Stimulated activated CD8-positive, alpha-beta memory T cell treated with anti-CD3 and anti-CD28 coated beads, Interleukin-12 subunit alpha, Interleukin-12 subunit beta, amount 100 ng/mL, for 4 hours (primary cell): ENCODE results near the gene C1QC.

Source experiments
- DNase-seq: peaks from one replicate; pipeline ENCODE4 v3.0.0-alpha.2; 2020; ENCODE audit warnings: low read depth

The C1QC gene

DNA sequence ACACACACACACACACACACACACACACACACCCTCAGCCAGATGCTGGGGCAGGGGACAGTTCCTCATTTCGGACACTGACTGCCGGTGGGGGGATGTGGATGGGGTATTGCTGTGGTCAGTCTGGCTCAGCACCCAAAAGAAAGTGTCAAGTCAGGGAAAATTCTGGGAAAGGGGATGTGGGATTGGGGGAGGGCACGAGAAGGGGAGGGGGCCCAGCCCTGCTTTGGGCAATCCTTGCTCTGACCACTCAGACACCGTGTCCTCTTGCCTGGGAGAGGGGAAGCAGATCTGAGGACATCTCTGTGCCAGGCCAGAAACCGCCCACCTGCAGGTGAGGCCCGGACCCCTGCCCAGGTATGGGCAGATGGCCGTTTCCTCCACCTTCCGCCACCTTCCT is at the start of gene C1QC:
Gene C1QC (plus strand): TSS at position 253 of the 400 bp plus-strand sequence. CDS start 391 bp downstream, outside the sequence.
- DNase-seq: no peak

DNA sequence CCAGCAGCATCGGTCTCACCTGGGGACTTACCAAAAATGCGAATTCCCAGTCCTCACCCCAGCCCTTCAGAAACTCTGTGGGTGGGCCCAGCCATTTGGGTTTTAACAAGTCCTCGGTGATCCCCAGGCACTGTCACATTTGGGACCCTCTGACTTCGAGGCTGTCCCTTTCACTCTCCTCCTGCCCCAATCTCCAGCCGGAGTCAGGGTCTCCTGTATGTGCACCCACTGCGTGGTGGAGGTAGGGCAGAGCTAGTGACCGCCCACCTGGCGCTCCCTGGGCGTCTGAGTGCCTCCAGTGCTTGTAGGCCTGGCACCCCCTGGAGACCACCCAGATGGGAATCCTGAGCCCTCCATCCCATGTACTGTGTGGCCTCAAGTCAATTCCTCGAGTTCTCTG is 49.0 kb upstream of the C1QC start:
- no peak for DNase-seq

DNA sequence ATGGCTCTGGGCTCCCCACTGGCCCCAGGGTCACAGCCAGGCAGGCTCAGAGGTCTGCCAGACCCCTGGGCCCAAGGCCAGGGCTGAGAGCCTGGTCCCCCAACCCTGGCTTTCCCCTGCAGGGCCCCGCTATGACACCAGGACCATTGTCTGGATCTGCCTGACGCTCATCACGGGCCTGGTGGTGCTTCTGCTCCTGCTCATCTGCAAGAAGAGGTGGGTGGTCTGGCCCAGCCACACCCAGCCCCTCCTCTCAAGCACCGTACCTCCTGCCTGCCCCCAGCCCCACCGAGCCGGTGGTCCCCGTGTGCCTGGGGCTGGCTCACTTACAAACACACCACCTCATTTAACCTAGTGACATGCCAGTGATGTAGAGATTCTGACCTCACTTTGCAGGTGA is 48.3 kb upstream of the C1QC start:
- no peak for DNase-seq

DNA sequence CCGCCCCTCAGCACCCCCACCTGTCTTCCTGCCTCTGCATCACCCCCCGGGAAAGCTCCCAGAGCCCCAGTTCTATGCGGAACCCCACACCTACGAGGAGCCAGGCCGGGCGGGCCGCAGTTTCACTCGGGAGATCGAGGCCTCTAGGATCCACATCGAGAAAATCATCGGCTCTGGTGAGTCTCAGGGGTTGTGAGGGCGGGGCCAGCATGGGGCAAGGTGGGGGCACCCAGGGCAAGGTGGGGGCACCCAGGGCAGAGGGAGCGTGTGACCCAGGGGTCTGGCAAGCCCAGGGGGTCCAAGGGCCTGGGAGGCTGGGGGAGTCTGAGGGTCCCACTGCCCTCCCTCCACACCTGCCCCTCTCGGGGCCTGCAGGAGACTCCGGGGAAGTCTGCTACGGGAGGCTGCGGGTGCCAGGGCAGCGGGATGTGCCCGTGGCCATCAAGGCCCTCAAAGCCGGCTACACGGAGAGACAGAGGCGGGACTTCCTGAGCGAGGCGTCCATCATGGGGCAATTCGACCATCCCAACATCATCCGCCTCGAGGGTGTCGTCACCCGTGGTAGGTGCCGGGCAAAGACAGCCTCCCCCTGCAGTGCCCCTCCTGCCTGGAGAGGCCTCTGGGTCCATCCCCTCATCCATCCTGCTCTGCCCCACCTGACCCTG is 46.0 kb upstream of the C1QC start:
- no peak for DNase-seq

DNA sequence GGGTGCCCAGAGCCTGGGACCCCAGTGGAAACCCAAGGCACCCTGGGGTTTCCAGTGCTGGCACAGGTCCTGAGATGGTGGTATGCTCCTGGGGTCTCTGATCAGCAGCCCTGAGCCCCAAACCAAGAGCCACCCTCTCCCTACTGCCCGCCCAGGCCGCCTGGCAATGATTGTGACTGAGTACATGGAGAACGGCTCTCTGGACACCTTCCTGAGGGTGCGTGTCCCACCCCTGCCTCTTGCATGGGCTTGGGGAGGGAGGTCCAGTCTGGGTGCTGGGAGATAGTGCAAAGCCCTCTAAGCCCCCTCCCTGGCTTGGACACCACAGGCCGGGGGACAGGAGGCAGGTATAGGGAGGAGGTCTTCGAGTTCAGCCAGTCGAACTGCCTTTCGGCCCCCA is 45.4 kb upstream of the C1QC start:
- DNase-seq: no peak

DNA sequence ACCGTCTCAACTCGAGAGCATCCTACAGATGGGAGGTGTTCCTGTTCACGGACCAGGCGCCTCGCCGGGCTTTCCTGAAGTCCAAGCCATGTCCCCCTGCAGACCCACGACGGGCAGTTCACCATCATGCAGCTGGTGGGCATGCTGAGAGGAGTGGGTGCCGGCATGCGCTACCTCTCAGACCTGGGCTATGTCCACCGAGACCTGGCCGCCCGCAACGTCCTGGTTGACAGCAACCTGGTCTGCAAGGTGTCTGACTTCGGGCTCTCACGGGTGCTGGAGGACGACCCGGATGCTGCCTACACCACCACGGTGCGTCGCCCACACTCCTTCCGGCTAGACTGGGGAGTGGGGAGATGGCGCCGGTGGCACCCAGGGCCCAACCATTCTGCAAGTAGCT is 44.7 kb upstream of the C1QC start:
- DNase-seq: no peak

DNA sequence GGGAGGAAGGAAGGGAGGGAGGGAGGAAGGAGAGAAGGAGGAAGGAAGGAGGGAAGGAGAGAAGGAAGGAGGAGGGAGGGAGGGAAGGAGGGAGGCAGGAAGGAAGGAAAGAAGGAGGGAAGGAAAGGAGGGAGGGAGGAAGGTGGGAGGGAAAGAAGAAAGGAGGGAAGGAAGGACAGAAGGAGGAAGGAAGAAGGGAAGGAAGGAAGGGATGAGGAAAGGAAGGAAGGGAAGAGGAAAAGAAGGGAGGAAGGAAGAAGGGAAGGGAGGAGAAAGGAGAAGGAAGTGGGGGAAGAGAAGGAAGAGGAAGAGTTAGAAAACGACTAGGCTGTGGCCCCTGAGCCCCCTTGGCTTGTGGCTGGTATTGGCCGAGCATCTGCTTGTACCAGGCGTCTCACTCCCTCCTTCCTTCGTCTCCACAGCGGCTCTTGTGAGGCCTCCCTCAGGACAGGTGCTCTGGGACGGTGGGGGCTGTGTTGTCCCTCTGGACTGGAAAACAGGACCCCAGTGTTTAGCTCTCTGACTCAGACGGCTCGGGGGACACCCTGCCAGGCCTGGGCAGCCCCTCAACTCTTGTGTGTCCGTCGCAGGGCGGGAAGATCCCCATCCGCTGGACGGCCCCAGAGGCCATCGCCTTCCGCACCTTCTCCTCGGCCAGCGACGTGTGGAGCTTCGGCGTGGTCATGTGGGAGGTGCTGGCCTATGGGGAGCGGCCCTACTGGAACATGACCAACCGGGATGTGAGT is 43.2 kb upstream of the C1QC start:
- DNase-seq: no peak

DNA sequence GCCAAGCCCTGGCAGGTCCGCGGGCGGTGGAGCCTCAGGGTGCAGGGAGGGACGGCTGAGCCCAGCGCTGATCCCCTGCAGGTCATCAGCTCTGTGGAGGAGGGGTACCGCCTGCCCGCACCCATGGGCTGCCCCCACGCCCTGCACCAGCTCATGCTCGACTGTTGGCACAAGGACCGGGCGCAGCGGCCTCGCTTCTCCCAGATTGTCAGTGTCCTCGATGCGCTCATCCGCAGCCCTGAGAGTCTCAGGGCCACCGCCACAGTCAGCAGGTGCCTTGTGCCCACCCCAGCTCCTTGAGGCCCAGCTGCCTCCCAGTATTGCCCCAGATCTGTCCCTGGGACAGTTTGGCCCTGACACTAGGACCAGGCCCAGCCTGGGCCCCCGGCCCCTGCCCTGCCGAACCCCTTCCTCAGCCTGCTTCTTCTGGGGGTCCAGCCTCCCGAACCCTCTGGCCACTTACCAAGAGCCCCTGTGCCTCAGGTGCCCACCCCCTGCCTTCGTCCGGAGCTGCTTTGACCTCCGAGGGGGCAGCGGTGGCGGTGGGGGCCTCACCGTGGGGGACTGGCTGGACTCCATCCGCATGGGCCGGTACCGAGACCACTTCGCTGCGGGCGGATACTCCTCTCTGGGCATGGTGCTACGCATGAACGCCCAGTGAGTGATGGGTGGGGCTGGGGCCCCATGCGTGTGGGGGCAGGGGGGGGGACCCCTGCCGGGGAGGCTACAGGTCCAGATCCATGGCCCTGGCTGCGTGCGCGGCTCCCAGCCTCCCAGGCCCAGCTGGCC is 42.4 kb upstream of the C1QC start:
- DNase-seq: no peak

DNA sequence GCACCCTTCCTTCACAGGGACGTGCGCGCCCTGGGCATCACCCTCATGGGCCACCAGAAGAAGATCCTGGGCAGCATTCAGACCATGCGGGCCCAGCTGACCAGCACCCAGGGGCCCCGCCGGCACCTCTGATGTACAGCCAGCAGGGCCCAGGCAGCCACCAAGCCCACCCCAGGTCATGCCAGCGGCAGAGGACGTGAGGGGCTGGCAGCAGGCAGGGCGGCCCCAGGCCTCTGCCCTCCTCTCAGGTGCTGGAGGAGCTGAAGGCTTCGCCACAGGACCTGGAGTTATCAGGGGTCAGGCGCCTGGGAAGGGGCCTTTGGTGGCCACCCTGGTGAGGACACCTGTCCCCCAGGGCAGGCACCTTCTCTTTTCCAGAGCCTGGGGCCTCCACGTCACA is 41.8 kb upstream of the C1QC start:
- no peak for DNase-seq

DNA sequence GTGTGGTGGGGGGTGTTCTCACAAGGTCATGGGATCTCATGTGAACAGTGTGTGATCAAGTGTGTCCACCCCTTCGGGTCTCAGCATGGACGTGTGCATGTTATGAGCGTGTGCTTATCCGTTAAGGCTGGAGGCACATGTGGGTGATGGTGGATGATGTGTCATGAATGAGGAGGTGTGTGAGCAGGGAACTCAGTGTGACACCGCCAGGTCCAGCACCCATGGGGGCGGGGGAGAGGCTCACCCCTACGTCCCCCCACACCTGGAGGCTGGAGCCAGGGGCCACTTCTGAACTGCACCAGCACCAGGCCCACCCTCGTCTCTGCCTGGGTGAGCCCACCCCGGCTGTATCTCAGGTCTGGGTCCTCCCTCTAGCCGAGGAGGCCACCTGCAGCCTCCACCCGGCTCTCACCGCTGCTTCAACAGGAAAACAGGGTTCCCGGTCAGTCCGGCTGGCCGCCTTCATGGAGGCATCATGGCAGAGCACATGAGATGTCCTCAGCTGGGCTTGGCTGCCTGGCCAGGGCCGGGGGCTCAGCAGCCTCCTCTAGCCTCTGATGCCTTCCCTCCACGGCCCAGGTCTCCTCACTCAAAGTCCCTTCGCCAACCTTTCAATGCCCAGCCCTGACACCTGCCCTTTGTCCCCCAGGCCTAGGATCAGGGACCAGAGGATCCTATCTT is 41.2 kb upstream of the C1QC start:
- DNase-seq: no peak

DNA sequence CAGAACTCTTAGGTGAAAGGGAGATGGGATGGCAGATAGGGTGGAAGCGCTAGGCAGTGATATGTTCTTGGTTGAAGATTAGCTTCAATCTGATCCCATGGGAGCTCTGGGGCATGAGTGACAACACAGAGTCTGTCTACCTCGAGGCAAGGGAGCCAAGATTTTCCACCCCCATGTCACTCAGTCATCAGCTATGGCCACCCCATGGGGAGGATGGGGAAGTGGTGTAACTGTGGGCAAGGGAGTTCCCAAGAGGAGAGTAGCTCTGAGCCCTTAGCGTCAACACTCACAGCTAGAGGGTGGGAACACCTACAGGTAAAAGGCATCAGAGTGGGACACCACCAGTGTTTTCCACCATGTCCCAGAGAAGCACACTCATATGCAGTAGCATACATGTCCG is 37.3 kb upstream of the C1QC start:
- DNase-seq: no peak

DNA sequence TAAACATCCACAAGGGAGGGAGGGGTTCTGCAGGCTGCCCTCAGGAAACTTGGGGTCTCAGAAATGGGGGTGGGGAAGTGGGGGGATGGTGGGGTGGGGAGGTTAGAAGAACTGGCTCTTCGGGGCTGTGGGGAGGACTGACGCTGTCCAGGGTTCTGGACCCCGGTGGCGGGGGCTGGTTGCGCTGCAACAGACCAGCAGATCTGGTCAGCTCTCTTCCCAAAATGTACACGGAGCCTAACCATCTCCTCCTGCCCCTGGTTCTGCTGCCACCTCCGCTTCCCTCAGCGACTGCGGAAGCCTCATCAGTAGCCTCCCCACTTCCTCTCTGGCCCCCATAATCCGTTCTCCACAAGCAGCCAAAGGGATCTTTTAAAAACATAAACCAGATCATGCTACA is 36.3 kb upstream of the C1QC start:
- DNase-seq: no peak

DNA sequence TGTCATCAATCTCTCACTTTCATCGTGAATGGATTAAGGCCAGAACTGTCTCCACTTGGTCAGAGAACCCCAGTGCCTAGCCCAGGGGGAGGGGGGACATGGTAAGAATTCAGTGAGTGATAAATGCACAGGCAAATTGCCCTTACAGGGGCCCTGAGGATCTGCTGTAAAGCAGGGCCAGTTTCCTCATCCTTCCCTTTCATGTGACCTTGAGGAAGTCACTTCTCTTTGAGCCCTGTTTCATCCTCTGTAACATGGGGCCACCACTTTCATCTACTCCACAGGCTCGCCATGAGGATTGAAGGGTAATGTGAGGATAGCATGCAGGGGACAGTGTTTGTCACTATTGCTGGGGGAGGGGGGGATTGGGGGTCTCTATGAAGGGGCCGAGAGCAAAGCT is 35.1 kb upstream of the C1QC start:
- DNase-seq: no peak

DNA sequence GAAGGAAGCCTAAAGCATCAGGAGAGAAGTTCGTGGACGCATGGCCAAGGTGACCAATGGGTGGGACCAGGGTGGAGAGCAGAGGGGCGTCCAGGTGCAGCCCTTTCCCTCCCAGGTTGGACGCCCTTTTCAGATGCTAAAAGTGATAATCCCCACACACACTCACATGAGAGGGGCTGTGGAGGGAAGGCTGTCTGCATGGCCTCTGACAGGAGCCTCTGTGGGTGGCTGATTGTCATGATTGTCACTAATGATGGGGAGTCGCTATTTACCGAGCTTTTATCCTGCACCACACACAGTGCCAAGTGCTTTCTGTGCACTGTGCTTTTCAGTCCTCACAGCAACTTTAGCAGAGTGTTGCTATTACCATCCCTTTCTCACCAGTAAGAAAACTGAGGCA is 34.1 kb upstream of the C1QC start:
- DNase-seq: no peak

DNA sequence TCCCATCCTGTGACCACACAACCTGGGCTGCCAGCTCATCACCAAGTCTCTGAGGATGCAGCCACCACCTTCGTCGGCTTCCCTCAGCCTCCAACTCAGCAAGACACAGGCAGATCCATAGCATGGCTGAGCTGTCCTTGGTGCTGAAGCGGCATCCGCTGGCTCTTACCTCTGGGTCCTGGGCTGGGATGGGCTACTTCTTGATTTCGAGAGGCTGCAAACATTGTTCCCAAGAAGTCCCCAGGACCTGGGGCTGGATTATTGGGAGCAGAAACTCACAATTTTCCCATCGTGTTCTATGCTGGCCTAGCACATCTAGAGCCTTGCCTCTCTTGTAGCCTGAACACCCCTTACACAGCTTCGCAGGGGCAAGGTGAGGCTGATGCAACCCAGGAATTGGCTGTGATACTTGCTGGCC is 31.9 kb upstream of the C1QC start:
- DNase-seq: no peak

DNA sequence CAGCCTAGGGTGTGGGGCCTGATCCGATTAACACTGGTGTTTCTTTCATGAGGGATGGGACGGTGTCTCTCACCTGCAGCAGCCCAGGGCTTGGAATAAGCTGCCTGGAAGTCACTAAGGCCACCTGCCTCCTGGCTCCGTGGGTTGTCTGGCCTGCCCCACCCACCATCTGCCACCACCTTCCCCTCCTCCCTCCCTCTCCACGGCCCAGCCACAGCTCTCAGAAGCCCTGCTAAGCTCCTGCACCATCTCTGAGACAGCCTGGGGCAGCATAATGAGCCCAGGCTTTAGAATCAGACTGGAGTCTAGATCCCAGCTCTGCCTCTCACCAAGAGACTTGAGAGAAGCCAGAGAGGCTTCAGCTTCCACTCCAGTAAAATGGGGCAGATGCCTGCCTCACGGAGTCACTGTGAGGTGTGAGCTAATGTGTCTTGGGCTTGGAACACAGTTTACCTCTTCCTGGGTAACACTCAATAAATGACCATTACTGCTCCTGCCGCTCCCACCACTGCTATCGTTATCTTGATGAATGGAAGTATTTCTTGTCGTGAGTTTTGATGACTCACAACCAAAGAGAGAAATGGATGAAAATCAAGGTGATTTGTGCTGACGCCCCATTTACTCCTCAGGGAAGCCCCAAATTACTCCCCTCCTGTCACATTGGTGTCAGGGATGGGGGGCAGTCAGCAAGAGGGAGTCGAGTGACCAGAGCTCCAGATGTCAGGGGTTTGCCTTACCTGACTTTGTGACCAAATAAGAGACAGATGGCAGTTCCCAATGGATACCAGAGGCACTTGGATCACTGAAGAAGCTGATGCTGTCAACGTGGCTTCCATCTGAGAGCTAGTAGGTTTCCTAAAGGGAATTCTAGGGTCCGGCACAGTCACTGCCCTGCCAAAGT is 30.5 kb upstream of the C1QC start:
- DNase-seq: no peak

DNA sequence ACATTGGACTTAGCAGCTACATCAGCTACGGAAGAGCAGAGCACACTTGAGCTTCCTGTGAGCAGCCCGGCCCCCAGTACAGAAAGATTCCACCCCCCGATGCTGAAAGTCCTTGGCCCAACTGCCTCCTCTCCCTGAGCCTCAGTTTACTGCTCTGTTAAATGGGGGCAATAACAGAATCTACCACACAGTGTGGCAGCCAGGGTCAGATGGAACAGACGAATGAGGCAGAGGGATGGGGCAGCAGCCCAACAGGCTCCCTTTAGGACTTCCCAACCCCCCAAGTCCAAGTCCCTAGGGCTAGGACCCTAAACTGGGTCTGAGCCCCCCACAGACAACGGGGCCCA is 29.9 kb upstream of the C1QC start:
- no peak for DNase-seq

DNA sequence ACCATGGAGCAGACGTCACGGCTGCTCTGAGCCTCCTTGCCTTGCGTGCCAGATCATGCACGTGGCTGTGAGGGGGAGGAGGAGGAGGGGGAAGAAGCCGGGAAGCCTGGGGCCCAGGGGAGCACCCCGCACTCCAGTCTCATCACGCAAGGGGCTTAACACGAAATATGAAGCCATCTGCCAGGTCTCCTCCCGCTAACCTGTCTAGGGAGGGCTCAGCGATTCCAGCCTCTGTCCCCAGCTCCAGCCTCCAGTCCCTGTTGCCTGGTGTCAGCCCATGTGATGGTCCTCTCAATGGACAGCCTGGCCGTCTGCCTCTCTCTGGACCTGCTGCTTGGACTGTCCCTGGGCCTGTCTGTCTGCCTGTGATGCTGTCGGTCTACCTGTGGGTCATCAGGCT is 29.5 kb upstream of the C1QC start:
- DNase-seq: no peak

DNA sequence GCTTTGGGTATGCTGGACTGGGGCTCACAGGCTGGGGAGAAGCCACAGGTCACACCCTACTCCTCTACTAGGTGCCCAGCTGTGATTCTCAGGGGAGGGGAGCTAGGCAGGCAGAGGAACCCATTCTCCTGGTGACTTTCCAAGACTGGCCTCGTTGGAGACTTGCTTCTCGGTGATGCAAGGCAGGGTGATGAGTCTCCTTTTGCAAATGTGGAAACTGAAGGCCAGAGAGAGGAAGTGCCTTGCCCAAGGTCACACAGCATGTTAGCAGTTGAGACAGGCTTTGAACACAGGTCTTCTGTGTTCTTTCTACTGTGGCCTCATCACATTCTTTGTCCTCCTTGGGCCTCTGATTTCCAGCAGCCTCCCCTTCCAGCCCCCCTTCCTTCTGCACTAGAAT is 27.5 kb upstream of the C1QC start:
- DNase-seq: no peak

DNA sequence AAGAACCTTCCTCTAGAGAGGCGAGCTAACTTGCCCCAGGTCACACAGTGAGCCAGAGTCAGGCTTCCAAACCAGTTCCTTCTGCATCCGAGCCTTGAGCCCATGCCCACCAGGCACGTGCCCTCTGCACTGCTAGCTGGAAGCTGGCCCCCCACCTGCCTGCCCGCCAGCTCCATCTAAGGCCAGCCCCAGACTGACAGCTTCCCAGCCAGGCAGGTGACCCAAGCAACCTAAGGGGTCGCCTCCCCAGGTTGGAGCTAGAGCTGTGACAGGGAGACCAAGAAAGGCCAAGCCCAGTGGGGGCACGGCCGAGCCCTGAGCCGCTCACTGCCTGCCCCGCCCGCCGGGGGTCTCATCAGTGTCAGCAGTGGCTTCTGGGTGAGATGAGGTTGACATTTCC is 26.9 kb upstream of the C1QC start:
- no peak for DNase-seq

DNA sequence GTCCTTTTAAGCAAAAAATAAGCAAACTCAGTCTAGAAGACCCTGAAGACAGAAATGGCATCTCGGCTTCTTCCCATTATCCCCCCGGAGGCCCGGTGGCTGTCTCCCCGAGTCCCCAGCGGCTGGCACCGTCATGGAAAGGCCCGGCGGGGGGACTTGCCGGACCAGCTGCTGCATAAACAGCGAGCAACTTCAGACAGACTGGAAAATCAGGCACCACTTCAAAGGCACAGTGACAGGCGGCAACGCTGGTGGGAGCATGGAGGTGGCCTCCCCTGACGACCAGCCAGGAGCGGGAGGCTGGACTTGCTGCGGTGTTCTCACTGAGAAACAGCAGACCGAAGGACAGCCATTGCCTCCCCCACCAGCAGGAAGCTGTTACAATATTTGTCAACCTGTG is 25.4 kb upstream of the C1QC start:
- DNase-seq: no peak

DNA sequence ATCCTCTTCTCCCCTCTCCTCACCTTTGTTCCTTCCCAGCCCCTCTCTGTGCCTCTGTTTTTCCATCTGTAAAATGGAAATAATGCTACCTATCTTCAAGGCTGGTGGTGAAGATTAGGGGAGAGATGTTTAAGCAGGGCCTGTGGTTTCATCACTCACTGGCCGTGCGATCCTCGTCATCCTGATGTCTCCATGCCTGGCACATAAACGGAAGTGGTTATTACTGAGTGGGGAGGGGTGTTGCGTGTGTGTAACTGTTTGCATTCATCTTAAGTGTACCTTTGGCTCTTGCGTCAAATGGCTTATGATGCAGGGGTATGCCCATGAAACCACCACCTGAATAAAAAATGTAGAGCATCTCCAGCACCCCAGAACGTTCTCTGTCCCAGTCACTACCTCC is 24.2 kb upstream of the C1QC start:
- no peak for DNase-seq
